ENCODE data around the gene PLA2G2A.
"Not testable (repeated sequence)": the region's sequence is repeated elsewhere in the genome, so short reads cannot be mapped to it uniquely, and the experiment has no call there.

The PLA2G2A gene

DNA sequence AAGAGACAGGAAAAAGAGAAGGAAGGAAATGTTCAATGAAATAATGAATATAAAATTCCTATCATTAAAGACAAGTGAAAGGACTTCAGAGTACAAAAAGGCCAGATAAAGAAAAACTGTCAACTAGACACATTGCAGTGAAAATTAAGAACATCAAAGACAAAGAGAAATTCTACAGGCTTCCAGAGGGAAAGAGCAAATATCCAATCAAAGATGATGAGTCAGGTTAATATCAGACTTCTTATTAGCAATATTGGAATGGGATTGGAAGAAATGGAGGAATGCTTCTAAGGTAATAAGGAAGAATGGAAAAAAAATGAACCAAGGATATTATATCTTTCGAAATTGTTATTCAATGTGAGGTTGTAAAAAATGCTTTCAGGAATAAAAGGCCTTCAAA lies 7.8 kb downstream of the PLA2G2A start:
- DNase-seq = no peak

GRCh38 chr1:19969898-19970660 lies 9.3 kb downstream of the PLA2G2A start:
- DNase-seq = no peak

- DNase-seq = no peak
Measured at GRCh38 chr1:19967808-19968207, 11.6 kb downstream of the PLA2G2A start.

DNA sequence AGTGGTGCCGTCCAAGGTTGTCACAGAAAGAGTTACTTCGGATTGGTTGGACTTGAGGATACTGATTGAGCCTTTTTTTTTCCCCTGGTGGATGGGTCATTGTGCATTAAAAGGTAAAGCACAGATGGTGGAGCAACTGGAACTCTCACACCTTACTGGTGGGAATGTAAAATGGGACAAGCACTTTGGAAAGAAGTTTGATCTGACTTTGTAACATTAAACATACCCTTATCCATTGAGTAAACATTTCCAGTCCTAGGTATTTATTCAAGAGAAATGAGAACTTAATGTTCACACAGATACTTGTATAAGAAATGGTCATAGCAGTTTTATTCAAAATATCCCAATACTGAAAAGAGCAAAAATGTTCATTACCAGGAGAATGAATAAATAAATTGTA lies 14.9 kb downstream of the PLA2G2A start:
- DNase-seq = no peak

DNA sequence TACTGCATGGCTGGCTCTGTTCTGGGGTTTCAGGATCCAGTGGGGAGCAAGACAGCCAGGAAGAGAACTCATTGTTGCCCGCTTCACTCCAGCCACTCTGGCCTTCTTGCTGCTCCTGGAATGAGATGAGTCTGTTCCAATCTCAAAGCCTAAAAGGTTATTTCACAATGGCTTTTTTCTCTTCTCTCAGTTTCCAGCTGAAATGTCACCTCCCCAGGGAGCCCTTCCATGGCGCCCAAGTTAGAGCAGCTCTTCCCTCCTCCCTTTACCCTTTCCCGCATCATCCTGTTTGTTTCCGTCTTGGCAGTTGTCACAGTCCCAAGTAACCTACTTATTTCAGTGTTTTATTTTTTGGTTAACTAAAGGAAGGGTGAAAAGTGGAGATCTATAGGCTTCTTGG lies 15.8 kb downstream of the PLA2G2A start:
- no peak for DNase-seq

DNA sequence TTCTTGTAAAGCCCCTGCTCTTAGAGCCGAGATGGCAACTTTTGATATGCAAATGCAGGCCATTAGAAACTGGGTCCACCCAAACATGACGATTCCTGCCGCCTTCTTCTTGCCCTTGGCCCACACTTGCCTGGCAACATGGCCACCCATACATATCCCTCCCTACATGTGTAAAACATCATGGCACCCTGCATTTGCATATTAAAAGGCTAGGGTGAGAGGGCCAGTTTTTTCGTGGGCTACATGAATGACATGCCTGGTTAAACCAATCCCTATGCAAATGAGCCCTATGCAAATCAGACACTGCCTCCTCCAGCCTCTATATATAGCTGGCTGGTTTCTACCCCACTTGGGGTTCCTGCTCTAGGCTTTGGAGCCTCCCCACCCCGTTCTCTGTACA lies 18.8 kb downstream of the PLA2G2A start:
- DNase-seq = no peak

- DNase-seq = no peak
Measured at GRCh38 chr1:19957779-19958178, 21.6 kb downstream of the PLA2G2A start.

DNA sequence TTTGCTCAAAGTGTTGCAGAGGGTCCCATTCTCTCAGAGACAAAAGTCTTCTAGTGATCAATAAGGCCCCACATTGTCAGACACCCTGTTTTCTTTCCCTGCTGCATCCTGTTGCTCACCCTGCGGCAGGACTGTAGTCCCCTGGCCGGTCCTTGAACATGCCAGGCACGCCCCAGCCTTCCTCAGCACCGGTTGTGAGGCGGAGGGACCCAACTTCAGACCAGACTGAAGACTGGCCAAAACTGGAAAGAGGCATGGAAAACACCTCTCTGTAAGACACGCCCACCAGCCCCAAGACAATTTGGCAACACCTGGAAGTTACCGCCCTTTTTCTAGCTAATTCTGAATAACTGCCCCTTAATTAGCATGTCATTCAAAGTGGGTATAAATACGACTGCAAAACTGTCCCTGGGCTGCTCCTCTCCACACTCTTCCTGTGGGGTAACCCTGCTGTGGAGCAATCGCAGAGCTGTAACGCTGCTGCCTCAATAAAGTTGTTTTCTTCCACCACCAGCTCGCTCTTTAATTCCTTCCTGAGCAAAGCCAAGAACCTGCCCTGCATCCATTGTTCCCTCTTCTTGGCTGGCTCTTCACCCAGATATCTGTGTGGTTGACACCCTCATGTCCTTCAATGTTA lies 23.8 kb downstream of the PLA2G2A start:
- DNase-seq = no peak

DNA sequence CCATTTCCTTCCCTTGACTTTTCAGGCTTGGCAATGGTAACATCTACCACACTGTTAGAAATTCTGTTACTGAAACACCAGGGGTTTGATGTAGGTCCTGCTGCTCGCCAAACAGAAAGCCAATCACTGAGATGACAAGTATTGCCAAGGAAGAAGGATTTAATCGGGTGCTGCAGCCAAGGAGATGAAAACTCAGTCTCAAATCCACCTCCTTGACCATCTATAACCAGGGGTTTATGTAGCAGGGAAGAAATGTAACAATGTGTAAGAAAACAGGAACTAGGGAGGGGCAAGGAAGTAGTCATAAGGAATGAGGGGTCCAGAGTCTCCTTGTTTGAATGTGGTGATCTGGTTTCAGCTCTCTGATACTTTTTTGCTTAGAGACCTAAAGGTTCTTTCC lies 25.4 kb downstream of the PLA2G2A start:
- no peak for DNase-seq

DNA sequence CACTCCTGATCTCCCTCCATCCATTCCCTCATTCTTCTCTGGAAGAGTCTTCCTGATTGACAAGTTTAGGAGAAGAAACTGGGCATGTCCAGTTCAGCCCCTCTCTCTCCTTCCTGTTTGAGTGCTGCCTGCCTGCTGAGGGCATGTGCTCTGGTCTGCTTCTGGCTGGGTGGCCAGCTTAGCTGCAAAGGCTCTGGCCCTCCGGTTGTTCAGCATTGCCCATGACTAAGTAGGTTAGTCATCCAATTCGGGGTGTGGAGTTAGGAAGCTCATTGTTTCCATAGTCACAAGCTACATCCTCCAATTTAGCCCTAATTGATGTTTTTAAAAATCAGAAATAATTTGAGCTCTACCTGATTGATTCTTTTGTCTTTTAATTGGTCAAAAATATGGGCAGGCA lies 30.4 kb downstream of the PLA2G2A start:
- DNase-seq = no peak

- DNase-seq = no peak
Measured at GRCh38 chr1:19946971-19947370, 32.4 kb downstream of the PLA2G2A start.

DNA sequence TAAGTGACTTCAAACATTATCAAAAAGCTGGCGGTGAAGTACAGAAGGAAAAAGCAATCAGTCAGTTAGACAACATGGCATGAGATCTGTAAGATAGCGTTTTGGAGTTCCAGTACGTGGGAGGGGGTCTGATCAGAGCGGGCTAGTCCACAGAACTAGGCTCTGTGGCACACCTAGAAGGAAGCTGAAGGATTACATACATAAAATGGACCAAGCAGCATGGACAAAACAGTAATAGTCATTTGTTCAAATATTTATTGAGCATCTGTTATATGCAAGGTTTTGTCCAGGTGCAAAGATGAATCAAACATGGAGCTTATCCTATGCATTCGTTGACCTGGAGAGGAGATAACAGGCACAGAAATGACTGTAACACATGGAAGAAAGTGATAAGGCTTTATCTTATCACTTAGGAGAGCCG lies 33.1 kb downstream of the PLA2G2A start:
- DNase-seq = no peak

- DNase-seq = no peak
Measured at GRCh38 chr1:19945914-19946313, 33.5 kb downstream of the PLA2G2A start.

GRCh38 chr1:19942657-19943056 lies 36.8 kb downstream of the PLA2G2A start:
- DNase-seq = no peak

GRCh38 chr1:19942088-19942487 lies 37.3 kb downstream of the PLA2G2A start:
- DNase-seq = no peak

GRCh38 chr1:19941206-19941568 lies 38.2 kb downstream of the PLA2G2A start:
- DNase-seq = no peak

- DNase-seq = no peak
Measured at GRCh38 chr1:19940486-19941205, 38.8 kb downstream of the PLA2G2A start.

- DNase-seq = no peak
Measured at GRCh38 chr1:19938472-19938871, 40.9 kb downstream of the PLA2G2A start.

DNA sequence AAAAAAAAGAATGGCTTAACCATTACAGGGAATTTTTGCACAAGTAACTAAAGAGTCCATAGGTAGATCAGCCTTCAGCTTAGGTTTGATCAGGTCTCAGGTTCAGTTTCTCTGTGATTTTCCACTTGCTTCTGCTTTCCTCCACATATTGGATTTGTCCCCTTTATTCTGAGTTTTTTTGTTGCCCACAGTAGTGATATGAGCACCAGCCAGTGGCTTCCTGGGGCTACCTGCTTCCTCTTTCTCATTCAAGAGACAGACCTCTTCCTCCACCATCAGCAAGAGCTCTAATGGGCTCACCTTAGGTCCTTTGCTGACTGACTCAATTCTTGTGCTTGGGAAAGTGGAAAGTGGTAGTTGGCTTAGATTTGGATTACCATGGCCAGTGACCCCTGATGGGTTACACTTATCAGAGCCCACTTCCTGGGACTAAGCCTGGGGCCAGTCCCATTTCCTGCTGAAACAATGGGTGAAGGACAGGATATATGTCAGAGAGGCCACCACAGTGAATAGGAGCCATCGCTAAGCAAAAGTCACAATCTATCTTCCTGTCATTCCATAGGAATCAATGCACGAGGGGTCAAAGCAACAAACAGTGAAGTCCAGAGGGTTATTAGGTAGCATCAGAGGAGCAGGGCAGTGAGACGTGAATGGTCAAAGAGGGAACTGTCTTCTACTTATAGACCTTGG lies 43.2 kb downstream of the PLA2G2A start:
- DNase-seq = no peak

GRCh38 chr1:19934336-19934735 lies 45.1 kb downstream of the PLA2G2A start:
- no peak for DNase-seq

DNA sequence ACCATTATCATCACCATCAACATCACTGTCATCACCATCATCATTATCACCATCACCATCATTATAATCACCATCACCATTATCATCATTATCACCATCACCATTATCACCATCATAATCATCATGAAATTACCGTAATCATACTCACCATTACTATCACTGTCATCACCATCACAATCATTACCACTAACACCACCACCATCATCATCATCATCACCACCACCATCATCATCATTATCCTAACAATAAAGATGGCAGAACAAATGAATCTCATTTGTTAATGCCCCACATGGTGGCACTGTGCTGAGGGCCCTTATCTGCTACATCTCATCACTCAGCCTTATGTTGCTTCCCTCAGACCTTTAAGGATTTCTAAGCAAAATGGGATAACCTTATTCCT lies 46.6 kb downstream of the PLA2G2A start:
- no peak for DNase-seq

DNA sequence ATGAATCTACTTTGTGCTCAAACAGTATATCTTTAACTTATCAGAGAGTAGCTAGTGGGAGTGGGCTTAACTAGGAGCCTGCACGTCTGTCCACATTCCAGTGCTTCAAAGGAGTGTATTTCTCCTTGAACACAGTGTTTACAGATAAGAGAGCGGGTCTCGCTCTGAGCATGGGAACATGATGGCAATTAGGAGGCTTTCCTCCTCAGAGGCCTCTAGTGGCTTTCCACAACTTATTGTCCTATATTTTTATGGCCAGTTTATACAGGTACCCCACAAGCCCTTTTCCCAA lies 52.3 kb downstream of the PLA2G2A start:
- not testable (repeated sequence) for DNase-seq

DNA sequence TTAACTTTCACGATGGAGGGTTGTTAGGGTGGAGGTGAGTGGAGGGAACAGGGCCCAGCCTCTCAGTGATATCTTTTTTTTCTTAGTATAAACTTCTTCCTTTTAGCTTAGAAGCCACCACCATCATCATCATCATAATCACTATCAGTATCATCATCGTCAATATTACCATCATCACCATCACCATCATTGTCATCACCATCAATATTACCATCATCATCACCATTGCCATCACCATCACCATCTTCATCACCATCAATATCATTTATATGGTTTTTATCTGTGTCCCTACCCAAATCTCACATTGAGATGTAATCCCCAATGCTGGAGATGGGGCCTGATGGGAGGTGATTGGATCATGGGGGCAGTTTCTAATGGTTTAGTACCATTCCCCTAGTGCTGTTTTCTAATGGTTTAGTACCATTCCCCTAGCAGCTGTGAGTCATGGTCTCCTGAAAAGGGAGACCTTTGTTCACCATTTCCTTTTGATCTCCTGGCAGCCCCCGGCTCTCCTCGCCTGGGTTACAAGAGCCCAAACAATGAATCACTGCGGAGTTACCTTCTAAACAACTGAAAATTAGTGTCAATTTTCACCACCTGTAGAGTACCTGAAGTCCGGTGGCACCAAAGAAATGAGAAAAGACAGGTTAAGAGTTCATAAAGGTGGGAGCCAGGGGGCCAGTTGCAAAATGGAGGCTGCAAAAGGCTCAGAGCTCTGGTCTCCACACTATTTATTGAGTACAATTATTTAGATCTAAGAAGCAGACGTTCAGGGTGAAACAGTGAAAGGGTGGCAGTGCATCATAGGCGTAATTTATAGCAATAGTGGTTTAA lies 52.9 kb downstream of the PLA2G2A start:
- DNase-seq = no peak
